Measurements from ENCODE around the gene BASP1. TPM values are rescaled to one million over a fixed set of nuclear protein-coding genes. Genes with fewer than 3 reads are reported as not detected.

BASP1 gene
- polyA plus RNA-seq, 1 donor from 2014 or later: 974 TPM

GRCh38 chr5:17187011-17187785 lies 30.2 kb upstream of the BASP1 start:
- H4K20me1 ChIP-seq (ENCODE audit: insufficient read depth): no peaks in the 10 kb centered on the region
- H3K79me2 ChIP-seq (replicated peaks; ENCODE audit: insufficient read depth, low read length): no peaks in the 10 kb centered on the region
- no peaks in the 10 kb centered on the region for H3K36me3 ChIP-seq (ENCODE audit: insufficient read depth, low read length)
- no peaks in the 10 kb centered on the region for H3K27me3 ChIP-seq (ENCODE audit: insufficient read depth, low read depth, low read length)
- H2AFZ ChIP-seq (ENCODE audit: low read depth, low read length): no peak overlapping the region
- no peaks in the 10 kb centered on the region for H3K9me2 ChIP-seq (ENCODE audit: insufficient read depth, low read length)
- H3K9me3 ChIP-seq (ENCODE audit: low read length): no peaks in the 10 kb centered on the region
- H3F3A ChIP-seq (ENCODE audit: insufficient read depth, low read length, poor library complexity, severe bottlenecking): no peaks in the 10 kb centered on the region
- no peak overlapping the region for H3K9ac ChIP-seq (ENCODE audit: low read length)
- H3K4me2 ChIP-seq (ENCODE audit: low read length): no peak overlapping the region
- H3K4me3 ChIP-seq (ENCODE audit: low read length): no peak overlapping the region
- H3K27ac ChIP-seq (ENCODE audit: low read length): no peak overlapping the region
- TF ChIP-seq CTCF (IDR thresholded peaks at IDR 0.05; ENCODE audit: poor library complexity, severe bottlenecking) (no peak), TAF1 (IDR thresholded peaks at IDR 0.05; ENCODE audit: low read depth) (no peak), MXI1 (conservative IDR thresholded peaks at IDR 0.05; ENCODE audit: poor library complexity, severe bottlenecking) (no peak), EZH2 (IDR thresholded peaks at IDR 0.05; ENCODE audit: borderline replicate concordance, insufficient read depth, low read length, poor library complexity, severe bottlenecking) (no peak), SMC3 (conservative IDR thresholded peaks at IDR 0.05; ENCODE audit: poor library complexity) (no peak), EP300 (conservative IDR thresholded peaks at IDR 0.05; ENCODE audit: poor library complexity, severe bottlenecking) (no peak), REST (IDR thresholded peaks at IDR 0.05; ENCODE audit: borderline replicate concordance) (no peak), POLR2AphosphoS5 (IDR thresholded peaks at IDR 0.05) (no peak), RAD21 (conservative IDR thresholded peaks at IDR 0.05) (no peak)

- Histone ChIP-seq H3K9me3 (ENCODE audit: low read length) (no peaks in the 10 kb centered on the region), H3K9me2 (ENCODE audit: insufficient read depth, low read length) (no peaks in the 10 kb centered on the region)
Measured at GRCh38 chr5:17187786-17188170, 29.7 kb upstream of the BASP1 start.

More at GRCh38 chr5:17187786-17188170, 29.7 kb upstream of the BASP1 start:
- H2AFZ ChIP-seq (ENCODE audit: low read depth, low read length): no peak overlapping the region
- no peak overlapping the region for H3K27ac ChIP-seq (ENCODE audit: low read length)
- H3K79me2 ChIP-seq (replicated peaks; ENCODE audit: insufficient read depth, low read length): no peaks in the 10 kb centered on the region
- H3F3A ChIP-seq (ENCODE audit: insufficient read depth, low read length, poor library complexity, severe bottlenecking): no peaks in the 10 kb centered on the region
- H4K20me1 ChIP-seq (ENCODE audit: insufficient read depth): no peaks in the 10 kb centered on the region
- H3K4me3 ChIP-seq (ENCODE audit: low read length): no peak overlapping the region
- no peak for TF ChIP-seq RAD21 (conservative IDR thresholded peaks at IDR 0.05)
- no peak for TF ChIP-seq CTCF (IDR thresholded peaks at IDR 0.05; ENCODE audit: poor library complexity, severe bottlenecking)
- no peak overlapping the region for H3K4me2 ChIP-seq (ENCODE audit: low read length)
- no peaks in the 10 kb centered on the region for H3K36me3 ChIP-seq (ENCODE audit: insufficient read depth, low read length)
- H3K27me3 ChIP-seq (ENCODE audit: insufficient read depth, low read depth, low read length): no peaks in the 10 kb centered on the region
- H3K9ac ChIP-seq (ENCODE audit: low read length): no peak overlapping the region

Measured in neural cell (in vitro differentiated cells).